Fibroblast of pulmonary artery (primary cell): Measurements from ENCODE around the gene PLXNA3.
A peak's percentile ranks its signal among the peaks of the same experiment; 100 is the strongest.

Experiments
- DNase-seq: peaks from one replicate; pipeline ENCODE4 v3.0.0-alpha.2; 2010; ENCODE audit warnings: low read depth
- H3K4me3 ChIP-seq: replicated peaks from 2 replicates; pipeline ENCODE4 v1.5.1; 2011; ENCODE audit warnings: low read depth, mild to moderate bottlenecking, control low read depth, low read length, moderate library complexity
- CTCF ChIP-seq: IDR thresholded peaks from 2 replicates; pipeline ENCODE4 v1.5.1; 2011; ENCODE audit warnings: mild to moderate bottlenecking, control low read depth, low read length, inconsistent platforms; ENCODE audit errors: missing control alignments

PLXNA3 gene

GRCh38 chrX:154486052-154486395, 27.9 kb downstream of the PLXNA3 start:
- no peak for DNase-seq
- peak overlapping the region; percentile 57 for H3K4me3 ChIP-seq

GRCh38 chrX:154486396-154487207, 28.5 kb downstream of the PLXNA3 start, which contains the start of gene UBL4A:
Gene UBL4A (minus strand): TSS chrX:154486615. CDS start chrX:154486584, 31 bp downstream.
- H3K4me3 ChIP-seq = peak within 1 kb of the TSS; percentile 57
- peak; percentile 65 for DNase-seq
- no peak for TF ChIP-seq CTCF

More at GRCh38 chrX:154486052-154486395, 27.9 kb downstream of the PLXNA3 start:
- no peak for TF ChIP-seq CTCF

DNA sequence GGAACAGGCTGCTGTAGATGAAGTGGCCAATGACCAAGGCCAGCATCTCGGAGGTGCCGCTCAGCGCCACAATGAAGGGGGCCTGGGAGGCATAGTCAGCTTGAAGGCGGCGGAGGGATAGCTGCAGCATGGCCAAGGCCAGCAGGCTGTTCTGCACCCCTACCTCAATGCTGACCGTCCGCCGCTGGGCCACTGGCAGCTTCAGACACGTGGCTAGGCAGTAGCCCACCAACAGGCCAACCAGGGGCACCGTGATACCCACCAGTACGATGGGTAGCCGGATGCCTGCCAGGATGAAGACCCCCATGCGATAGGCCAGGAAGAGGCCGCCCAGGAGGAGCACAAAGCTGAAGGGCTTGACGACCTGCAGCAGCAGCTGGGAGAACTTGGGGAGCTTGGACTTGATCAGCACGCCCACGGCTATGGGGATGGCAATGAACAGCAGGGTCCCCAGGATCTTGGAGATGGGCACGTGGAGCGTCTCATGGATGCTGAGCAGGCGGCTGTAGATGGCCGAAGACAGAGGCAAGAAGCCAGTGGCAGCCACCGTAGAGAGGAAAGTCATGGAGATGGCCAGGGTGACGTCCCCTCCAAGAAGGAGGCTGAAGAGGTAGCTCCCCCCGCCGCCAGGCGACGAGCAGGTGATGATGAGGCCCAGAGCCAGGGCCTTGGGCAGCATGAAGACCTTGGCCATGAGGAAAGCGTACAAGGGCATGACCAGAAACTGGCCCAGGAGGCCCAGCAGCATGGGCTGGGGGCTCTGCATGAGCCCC, 29.6 kb downstream of the PLXNA3 start:
- H3K4me3 ChIP-seq = no peak overlapping the region
- no peak for DNase-seq
- no peak for TF ChIP-seq CTCF

- DNase-seq = no peak
- H3K4me3 ChIP-seq = no peak overlapping the region
- TF ChIP-seq CTCF = no peak
Observed at GRCh38 chrX:154488336-154489075, 30.4 kb downstream of the PLXNA3 start.

- no peak for DNase-seq
- no peak for TF ChIP-seq CTCF
- peak overlapping the region; percentile 64 for H3K4me3 ChIP-seq
Observed at GRCh38 chrX:154489182-154489581, 31.1 kb downstream of the PLXNA3 start.

- H3K4me3 ChIP-seq = peak overlapping the region; percentile 64
- DNase-seq = peak; percentile 44
- TF ChIP-seq CTCF = no peak
Observed at GRCh38 chrX:154490021-154490413, 31.9 kb downstream of the PLXNA3 start.
